GM12878 (cell line): Measurements from ENCODE around the gene CCNL2. TPM values are rescaled to one million over a fixed set of nuclear protein-coding genes. Genes with fewer than 3 reads are reported as not detected.

Source experiments
- ATAC-seq: fragments of 200-7000 bp; cut with Tn5 transposase; 3 replicates; pipeline ENCODE4 v1.9.1; 2020; ENCODE audit warnings: mild to moderate bottlenecking, moderate library complexity
- BruUV-seq: library from RNA; stranded (reverse); fragments of 400-500 nt; replicated peaks from 2 replicates; lab custom pipeline; 2021; lab: Mats Ljungman, UMichigan
- CTCF ChIA-PET: fragments of 300-600 bp; sonication (Branson Sonifier 250); formaldehyde crosslinking; extraction: SDS; loops from one replicate; lab custom pipeline; 2021; ENCODE audit warnings: inconsistent platforms; lab: Yijun Ruan, JAX
- POLR2A ChIA-PET: fragments of 350-600 bp; formaldehyde crosslinking; extraction: SDS; loops from one replicate; lab custom pipeline; 2021; ENCODE audit warnings: inconsistent platforms; lab: Charles Lee
- RAD21 ChIA-PET: fragments of 300-600 bp; sonication (Branson Sonifier 250); formaldehyde crosslinking; loops from one replicate; lab custom pipeline; 2023; ENCODE audit warnings: antibody characterized with exemption; ENCODE audit not compliant: unreplicated experiment; lab: Charles Lee
- SMC1A ChIA-PET: fragments of 300-600 bp; sonication (Branson Sonifier 250); formaldehyde crosslinking; loops from one replicate; lab custom pipeline; 2023; ENCODE audit not compliant: unreplicated experiment, uncharacterized antibody; lab: Charles Lee
- DNase-seq: peaks from one replicate; pipeline ENCODE4 v3.0.0-alpha.2; 2011; ENCODE audit warnings: low read depth, low spot score
- FAIRE-seq: peaks from 3 replicates; lab custom pipeline; 2011; peaks lifted over from hg19 to GRCh38; lab: Jason Lieb, UNC
- H2AFZ ChIP-seq: 2 replicates; pipeline ENCODE4 v1.6.0; 2011; ENCODE audit warnings: low read depth, low read length, control low read depth; ENCODE audit not compliant: control insufficient read depth
- H3K27ac ChIP-seq: 2 replicates; pipeline ENCODE4 v1.5.1; 2011; ENCODE audit warnings: control low read depth; ENCODE audit not compliant: control insufficient read depth, insufficient read depth
- H3K27me3 ChIP-seq, 2 experiments: replicated peaks in 1 of 2; 2 replicates each; pipeline versions ENCODE4 v1.6.0 to v1.6.1; 2011; ENCODE audit warnings: low read length in 1 of 2; ENCODE audit not compliant: control insufficient read depth in 2 of 2, insufficient read depth in 2 of 2
- H3K36me3 ChIP-seq, 2 experiments: 2 replicates each; pipeline ENCODE4 v1.5.1; 2011; ENCODE audit warnings: low read length in 1 of 2; ENCODE audit not compliant: control insufficient read depth in 2 of 2, insufficient read depth in 2 of 2
- H3K4me1 ChIP-seq: 2 replicates; pipeline ENCODE4 v1.6.1; 2011; ENCODE audit warnings: mild to moderate bottlenecking, low read length, moderate library complexity, mixed read lengths; ENCODE audit not compliant: control insufficient read depth, insufficient read depth
- H3K4me2 ChIP-seq: 2 replicates; pipeline ENCODE4 v1.6.0; 2011; ENCODE audit warnings: control low read depth; ENCODE audit not compliant: control insufficient read depth, insufficient read depth
- H3K4me3 ChIP-seq: fragments of 200-600 bp; sonication (generic); 2 replicates; pipeline ENCODE4 v1.5.1; 2016
- H3K79me2 ChIP-seq: 2 replicates; pipeline ENCODE4 v1.6.0; 2011; ENCODE audit warnings: low read length; ENCODE audit not compliant: control insufficient read depth, insufficient read depth
- H3K9ac ChIP-seq: 2 replicates; pipeline ENCODE4 v1.8.0; 2011; ENCODE audit warnings: low read length, control low read depth, mixed read lengths; ENCODE audit not compliant: control insufficient read depth, insufficient read depth
- H3K9me3 ChIP-seq: replicated peaks from 3 replicates; pipeline ENCODE4 v1.5.1; 2011; ENCODE audit warnings: mild to moderate bottlenecking, low read length; ENCODE audit not compliant: control insufficient read depth, insufficient read depth
- H4K20me1 ChIP-seq: 2 replicates; pipeline ENCODE4 v1.6.0; 2011; ENCODE audit not compliant: control insufficient read depth, insufficient read depth
- CHD4 ChIP-seq: fragments of 200-600 bp; sonication (generic); IDR thresholded peaks from 2 replicates; pipeline ENCODE4 v1.6.1; 2016; ENCODE audit warnings: mild to moderate bottlenecking
- IKZF2 ChIP-seq, 2 experiments: fragments of 450-650 bp; IDR thresholded peaks; 2 replicates each; pipeline ENCODE4 v1.6.1; 2017; ENCODE audit warnings: mild to moderate bottlenecking in 2 of 2, moderate library complexity in 2 of 2
- MAX ChIP-seq: IDR thresholded peaks from 2 replicates; pipeline ENCODE4 v1.6.1; 2012; ENCODE audit warnings: low read depth, low read length, improper control_type of control experiment
- MEF2B ChIP-seq: fragments of 450-650 bp; IDR thresholded peaks from 2 replicates; pipeline ENCODE4 v1.6.1; 2018; ENCODE audit warnings: mild to moderate bottlenecking, moderate library complexity; ENCODE audit not compliant: partially characterized antibody, poor library complexity, severe bottlenecking
- RELB ChIP-seq: fragments of 450-650 bp; IDR thresholded peaks from 2 replicates; pipeline ENCODE4 v1.6.1; 2017; ENCODE audit warnings: low read depth, mild to moderate bottlenecking, moderate library complexity
- WGBS: methylation state at CpG from one replicate; pipeline ENCODE4 v1.1.6; 2016; ENCODE audit warnings: low lambda C conversion rate; ENCODE audit not compliant: insufficient replicate concordance, insufficient coverage; ENCODE audit errors: missing lambda C conversion rate; 5-methylcytosine and 5-hydroxymethylcytosine counted together
- in situ Hi-C: fragments of 300-500 bp; cut with MboI; formaldehyde crosslinking; loops from 9 replicates; pipeline ENCODE4 v1.14.3; 2018; ENCODE audit warnings: mixed read lengths
- intact Hi-C: fragments of 100-400 bp; cut with micrococcal nuclease; formaldehyde crosslinking; loops from one replicate; pipeline ENCODE4 v1.14.2; 2022; ENCODE audit not compliant: unreplicated experiment
- polyA plus RNA-seq, 11 experiments: library from polyadenylated mRNA; depleted of rRNA in 4 of 11; unstranded in 6 of 11; stranded (reverse) in 5 of 11; fragments of >200 nt; fragmentation: Nextera tagmentation in 4 of 11; fragmentation: Illumina TruSeq in 1 of 11; extraction: Ambion mirVana in 4 of 11; extraction: Trizol in 1 of 11; gene quantifications; 1 replicate in 1 of 11; 2 replicates in 10 of 11; pipeline versions ENCODE4 v1.2.1 to v1.2.3, GENCODE V29; 2011 to 2016; ENCODE audit warnings: inconsistent platforms in 2 of 11, missing spikeins in 2 of 11, low read depth in 1 of 11
- total RNA-seq, 4 experiments: library from RNA; depleted of rRNA in 3 of 4; stranded (reverse); fragments of >200 nt in 3 of 4; fragmentation: Illumina TruSeq in 1 of 4; extraction: Trizol in 1 of 4; gene quantifications; 2 replicates each; pipeline versions ENCODE4 v1.2.1 to v1.2.3, GENCODE V29; 2013 to 2021

CCNL2 gene
- total and polyA plus RNA-seq, 10 of the 15 experiments (the other 5 are each of a cell fraction or from before 2014, with no cell fraction given): 2.1 to 143 (median 101) TPM

- WGBS: 65% methylated on average over 7 of the region's 7 CpGs
- ChIA-PET RAD21 (interaction anchor here (1.2 to 1.5 kb wide), 2 partner anchors 16 to 19 kb away, joined by 5 read pairs; no protein-coding TSS in a partner anchor), POLR2A (interaction anchor here (1.0 to 2.2 kb wide), 3 partner anchors 13 to 16 kb away, joined by 3 to 9 read pairs (median 3); no protein-coding TSS in a partner anchor), SMC1A (no interaction called here), CTCF (interaction anchor here (1.1 kb wide), 1 partner anchor 84 kb away, joined by 4 read pairs; no protein-coding TSS in a partner anchor)
- no TSS peak for BruUV-seq
- intact Hi-C loops: no loop called here
- H4K20me1 ChIP-seq: no peaks in the 10 kb centered on the region
- peaks cover 25% of the 10 kb centered on the region for H3K4me1 ChIP-seq
- DNase-seq (no peak), FAIRE-seq (no peak), ATAC-seq (peak; percentile 7)
- H3K4me3 ChIP-seq: no peak overlapping the region
- H3K36me3 ChIP-seq: no peaks in the 10 kb centered on the region
- H3K27me3 ChIP-seq: no peaks in the 10 kb centered on the region
- in situ Hi-C loops: no loop called here
- no peak overlapping the region for H3K27ac ChIP-seq
- no peak overlapping the region; the same call in 1 of the 2 replicates for H3K9ac ChIP-seq
- no peaks in the 10 kb centered on the region for H3K79me2 ChIP-seq
- no peaks in the 10 kb centered on the region for H3K9me3 ChIP-seq
- TF ChIP-seq IKZF2 (IDR thresholded peaks at IDR 0.05): 0 out of 4 replicates have a peak, but pooled peaks of 1 of the 2 experiments have one; percentile 15
- peak; percentile 55 for TF ChIP-seq MEF2B
- TF ChIP-seq RELB: no peak
- TF ChIP-seq MAX: no peak
- no peak for TF ChIP-seq CHD4
- 0 out of 2 replicates have a peak overlapping the region, but pooled peaks have one; percentile 15 for H3K4me2 ChIP-seq
- no peak overlapping the region for H2AFZ ChIP-seq
These were observed 22.9 kb upstream of the CCNL2 start for GRCh38 chr1:1421907-1422464.
